GM19468 (cell line): ENCODE data around the gene PDE4D.
A peak's percentile ranks its signal among the peaks of the same experiment; 100 is the strongest.
"Not testable (repeated sequence)": the region's sequence is repeated elsewhere in the genome, so short reads cannot be mapped to it uniquely, and the experiment has no call there.

Experiments
- ATAC-seq: cut with Tn5 transposase; IDR thresholded peaks from one replicate; pipeline ENCODE4 v1.9.1; 2021; ENCODE audit warnings: mild to moderate bottlenecking, moderate library complexity, moderate number of reproducible peaks; ENCODE audit not compliant: unreplicated experiment; ENCODE audit errors: extremely low read depth

PDE4D gene

GRCh38 chr5:59810041-59810440 lies 83.5 kb downstream of the PDE4D start:
- ATAC-seq = no peak

- no peak for ATAC-seq
Measured at GRCh38 chr5:59807806-59808205, 85.7 kb downstream of the PDE4D start.

GRCh38 chr5:59800347-59800893 lies 93.1 kb downstream of the PDE4D start:
- ATAC-seq = no peak

GRCh38 chr5:59799668-59800346 lies 93.7 kb downstream of the PDE4D start:
- ATAC-seq = peak; percentile 36

GRCh38 chr5:59798862-59799667 lies 94.5 kb downstream of the PDE4D start:
- peak; percentile 37 for ATAC-seq

GRCh38 chr5:59795141-59795540 lies 98.4 kb downstream of the PDE4D start:
- no peak for ATAC-seq

GRCh38 chr5:59792983-59793585 lies 100.4 kb downstream of the PDE4D start:
- no peak for ATAC-seq

- no peak for ATAC-seq
Measured at GRCh38 chr5:59791617-59792016, 101.9 kb downstream of the PDE4D start.

GRCh38 chr5:59790776-59791475 lies 102.6 kb downstream of the PDE4D start:
- no peak for ATAC-seq

- no peak for ATAC-seq
Measured at GRCh38 chr5:59790376-59790775, 103.2 kb downstream of the PDE4D start.

GRCh38 chr5:59789894-59790293 lies 103.6 kb downstream of the PDE4D start:
- ATAC-seq = no peak

- no peak for ATAC-seq
Measured at GRCh38 chr5:59789197-59789596, 104.3 kb downstream of the PDE4D start.

- no peak for ATAC-seq
Measured at GRCh38 chr5:59786334-59786805, 107.2 kb downstream of the PDE4D start.

- ATAC-seq = no peak
Measured at GRCh38 chr5:59785676-59786333, 107.7 kb downstream of the PDE4D start.

GRCh38 chr5:59784708-59785107 lies 108.8 kb downstream of the PDE4D start:
- ATAC-seq = not testable (repeated sequence)

- ATAC-seq = no peak
Measured at GRCh38 chr5:59783264-59783663, 110.3 kb downstream of the PDE4D start.

GRCh38 chr5:59782856-59783255 lies 110.7 kb downstream of the PDE4D start:
- ATAC-seq = no peak

GRCh38 chr5:59779453-59779852 lies 114.1 kb downstream of the PDE4D start:
- ATAC-seq = no peak

GRCh38 chr5:59777028-59777427 lies 116.5 kb downstream of the PDE4D start:
- ATAC-seq = no peak

GRCh38 chr5:59773294-59773693 lies 120.2 kb downstream of the PDE4D start:
- ATAC-seq = no peak
